Measurements from ENCODE around the gene CHRNB2. TPM values are rescaled to one million over a fixed set of nuclear protein-coding genes. Genes with fewer than 3 reads are reported as not detected.

Gene CHRNB2
- total RNA-seq, 1 donor from 2014 or later, result 0.74 TPM

- no peak overlapping the region for H3K4me3 ChIP-seq
- intact Hi-C loops (cut with DNase I), result loop anchor here (10.0 kb wide), 1 partner anchor 147 kb away; the partner anchor contains the start of gene IL6R
- no peak overlapping the region for H3K27ac ChIP-seq
- no peaks in the 10 kb centered on the region for H3K27me3 ChIP-seq
- TF ChIP-seq POLR2AphosphoS5 (IDR thresholded peaks at IDR 0.05; ENCODE audit: insufficient read depth in 1 of 2, low read depth in 1 of 2), result no peak
- TF ChIP-seq POLR2A (IDR thresholded peaks at IDR 0.05), result no peak
- TF ChIP-seq, protein P1, sequence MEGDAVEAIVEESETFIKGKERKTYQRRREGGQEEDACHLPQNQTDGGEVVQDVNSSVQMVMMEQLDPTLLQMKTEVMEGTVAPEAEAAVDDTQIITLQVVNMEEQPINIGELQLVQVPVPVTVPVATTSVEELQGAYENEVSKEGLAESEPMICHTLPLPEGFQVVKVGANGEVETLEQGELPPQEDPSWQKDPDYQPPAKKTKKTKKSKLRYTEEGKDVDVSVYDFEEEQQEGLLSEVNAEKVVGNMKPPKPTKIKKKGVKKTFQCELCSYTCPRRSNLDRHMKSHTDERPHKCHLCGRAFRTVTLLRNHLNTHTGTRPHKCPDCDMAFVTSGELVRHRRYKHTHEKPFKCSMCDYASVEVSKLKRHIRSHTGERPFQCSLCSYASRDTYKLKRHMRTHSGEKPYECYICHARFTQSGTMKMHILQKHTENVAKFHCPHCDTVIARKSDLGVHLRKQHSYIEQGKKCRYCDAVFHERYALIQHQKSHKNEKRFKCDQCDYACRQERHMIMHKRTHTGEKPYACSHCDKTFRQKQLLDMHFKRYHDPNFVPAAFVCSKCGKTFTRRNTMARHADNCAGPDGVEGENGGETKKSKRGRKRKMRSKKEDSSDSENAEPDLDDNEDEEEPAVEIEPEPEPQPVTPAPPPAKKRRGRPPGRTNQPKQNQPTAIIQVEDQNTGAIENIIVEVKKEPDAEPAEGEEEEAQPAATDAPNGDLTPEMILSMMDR (IDR thresholded peaks at IDR 0.05), result no peak
- DNase-seq (ENCODE audit: extremely low spot score in 2 of 2), result no peak
- H3K9me3 ChIP-seq, result no peaks in the 10 kb centered on the region
- peaks cover 0 to 65% of the 10 kb centered on the region in 2 donors for H3K36me3 ChIP-seq
- H3K4me1 ChIP-seq, result peaks cover 39% of the 10 kb centered on the region
These were observed 16.1 kb upstream of the CHRNB2 start for GRCh38 chr1:154551474-154551873.

DNA sequence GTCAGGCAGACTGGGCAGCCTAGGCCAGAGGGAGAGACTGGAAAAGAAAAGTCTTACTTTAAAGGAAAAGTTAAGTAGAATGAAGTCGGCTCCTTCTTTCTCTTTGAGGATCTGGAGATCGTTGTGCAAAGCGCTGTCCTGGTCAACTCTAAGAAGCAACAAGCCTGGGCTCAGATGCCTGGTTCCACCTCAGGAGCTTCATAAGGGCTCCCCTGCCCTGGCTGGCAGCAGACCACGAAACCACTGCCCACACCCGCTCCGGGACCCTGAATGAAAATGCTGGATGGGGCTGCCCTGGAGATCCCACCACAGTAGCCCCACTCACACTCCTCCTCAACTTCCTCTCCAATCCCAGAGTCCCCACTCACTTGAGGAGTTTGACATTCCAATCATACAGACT is 15.5 kb upstream of the CHRNB2 start:
- peaks cover 41% of the 10 kb centered on the region for H3K4me1 ChIP-seq
- H3K36me3 ChIP-seq, result peaks cover 0 to 65% of the 10 kb centered on the region in 2 donors

GRCh38 chr1:154553056-154554030 is 14.2 kb upstream of the CHRNB2 start:
- DNase-seq (ENCODE audit: extremely low spot score in 2 of 2), result no peak
- Histone ChIP-seq H3K27me3 (no peaks in the 10 kb centered on the region), H3K27ac (peak overlapping the region; percentile 22), H3K4me1 (peaks cover 38% of the 10 kb centered on the region), H3K9me3 (no peaks in the 10 kb centered on the region), H3K4me3 (no peak overlapping the region), H3K36me3 (peaks cover 0 to 65% of the 10 kb centered on the region in 2 donors)
- intact Hi-C loops (cut with DNase I), result loop anchor here (10.0 kb wide), 1 partner anchor 149 kb away; the partner anchor contains the start of gene IL6R
- TF ChIP-seq, protein P1 (IDR thresholded peaks at IDR 0.05), result no peak
- TF ChIP-seq POLR2A (IDR thresholded peaks at IDR 0.05) (no peak), POLR2AphosphoS5 (IDR thresholded peaks at IDR 0.05; ENCODE audit: insufficient read depth in 1 of 2, low read depth in 1 of 2) (no peak)

More for the DNA sequence above, 15.5 kb upstream of the CHRNB2 start:
- TF ChIP-seq POLR2AphosphoS5 (IDR thresholded peaks at IDR 0.05; ENCODE audit: insufficient read depth in 1 of 2, low read depth in 1 of 2) (no peak), POLR2A (IDR thresholded peaks at IDR 0.05) (no peak)
- TF ChIP-seq, protein P1 (IDR thresholded peaks at IDR 0.05), result no peak
- no peaks in the 10 kb centered on the region for H3K27me3 ChIP-seq
- intact Hi-C loops (cut with DNase I), result loop anchor here (10.0 kb wide), 1 partner anchor 147 kb away; the partner anchor contains the start of gene IL6R
- H3K27ac ChIP-seq, result no peak overlapping the region
- DNase-seq (ENCODE audit: extremely low spot score in 2 of 2), result no peak
- no peaks in the 10 kb centered on the region for H3K9me3 ChIP-seq
- H3K4me3 ChIP-seq, result no peak overlapping the region

- TF ChIP-seq POLR2AphosphoS5 (IDR thresholded peaks at IDR 0.05; ENCODE audit: insufficient read depth in 1 of 2, low read depth in 1 of 2) (no peak), POLR2A (IDR thresholded peaks at IDR 0.05) (no peak)
- TF ChIP-seq, protein P1 (IDR thresholded peaks at IDR 0.05), result no peak
- Histone ChIP-seq H3K36me3 (peaks cover 0 to 43% of the 10 kb centered on the region in 2 donors), H3K27me3 (no peaks in the 10 kb centered on the region), H3K9me3 (no peaks in the 10 kb centered on the region), H3K4me1 (peaks cover 32% of the 10 kb centered on the region), H3K27ac (peak overlapping the region; percentile 90), H3K4me3 (peak overlapping the region; percentile 78 to 85)
- DNase-seq (ENCODE audit: extremely low spot score in 2 of 2), result no peak
- intact Hi-C loops (cut with DNase I), result loop anchor here (2.0 to 10.0 kb wide), 3 partner anchors 72 to 311 kb away; partner anchors contain the start of gene IL6R
These were observed 11.2 kb upstream of the CHRNB2 start for GRCh38 chr1:154556422-154556821.
